Kidney capillary endothelial cell (primary cell): ENCODE results near the gene CMTM8.

Source experiments
- DNase-seq: peaks from one replicate; pipeline ENCODE4 v3.0.0-alpha.2; 2018; ENCODE audit warnings: low spot score

The CMTM8 gene

GRCh38 chr3:32410367-32411246, 172.1 kb downstream of the CMTM8 start:
- no peak for DNase-seq

DNA sequence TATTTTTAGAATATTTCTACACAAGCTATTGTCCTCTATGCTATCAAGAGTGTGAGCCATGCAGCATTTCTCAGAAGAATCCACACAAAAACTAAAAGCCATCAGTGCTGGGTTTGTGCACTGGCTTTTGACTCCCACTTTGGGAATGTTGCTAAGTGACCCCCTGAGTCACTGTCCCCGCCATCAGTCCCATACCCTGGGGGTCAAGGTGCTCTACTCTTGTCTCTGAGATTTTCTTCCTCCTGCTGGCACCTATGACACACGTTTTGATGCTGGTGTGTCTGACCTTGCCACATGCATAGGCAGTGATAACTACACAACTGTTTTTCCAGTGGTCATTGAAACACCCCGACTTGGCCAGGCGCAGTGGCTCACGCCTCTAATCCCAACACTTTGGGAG, 173.0 kb downstream of the CMTM8 start:
- no peak for DNase-seq

GRCh38 chr3:32412887-32413286, 174.4 kb downstream of the CMTM8 start:
- DNase-seq = no peak

- DNase-seq = no peak
Measured at GRCh38 chr3:32413845-32414521, 175.5 kb downstream of the CMTM8 start.

DNA sequence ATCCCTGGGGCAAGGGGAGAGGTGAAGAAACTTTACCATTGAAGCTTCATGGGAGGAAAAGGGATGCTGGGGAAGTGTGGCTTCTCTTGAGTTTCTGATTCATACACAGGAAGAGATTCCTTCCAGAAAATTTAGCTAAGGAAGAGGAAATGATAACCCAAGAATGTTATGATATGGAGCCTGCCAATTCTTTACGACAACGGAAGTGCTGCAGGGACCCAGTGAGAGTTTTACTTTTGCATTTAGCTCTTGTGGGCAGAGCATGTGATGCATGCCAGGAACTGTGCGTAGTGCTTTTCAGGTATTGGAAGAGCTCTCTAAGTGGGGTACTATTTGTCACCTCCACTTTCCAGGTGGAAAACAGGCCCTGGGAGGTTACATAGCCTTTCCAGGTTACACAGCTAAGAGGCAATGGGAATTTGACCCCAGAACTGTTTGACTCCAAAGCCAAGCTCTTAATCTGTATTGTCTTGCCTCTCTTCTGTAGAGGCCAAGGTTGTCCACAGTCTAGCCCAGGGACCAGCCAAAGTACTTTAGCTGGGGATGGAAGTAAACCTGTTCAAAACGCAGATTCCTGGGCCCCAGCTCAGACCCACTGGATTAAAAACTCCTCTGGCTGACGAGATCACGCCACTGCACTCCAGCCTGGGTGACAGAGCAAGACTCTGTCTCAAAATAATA, 176.2 kb downstream of the CMTM8 start:
- peak; percentile 93 for DNase-seq

- no peak for DNase-seq
Measured at GRCh38 chr3:32419742-32420125, 181.3 kb downstream of the CMTM8 start.
